Activated CD8-positive, alpha-beta memory T cell treated with anti-CD3 and anti-CD28 coated beads, Interleukin-2, amount 50 U/mL, for 48 hours (primary cell): ENCODE measurements around the gene AASDH.
"Not testable (repeated sequence)": the region's sequence is repeated elsewhere in the genome, so short reads cannot be mapped to it uniquely, and the experiment has no call there.

Experiments used
- DNase-seq: peaks from one replicate; pipeline ENCODE4 v3.0.0-alpha.2; 2020

Gene AASDH

GRCh38 chr4:56388306-56388705 lies 1.0 kb upstream of the AASDH start:
- no peak for DNase-seq

GRCh38 chr4:56386091-56386490 lies 1.2 kb downstream of the AASDH start:
- no peak for DNase-seq

DNA sequence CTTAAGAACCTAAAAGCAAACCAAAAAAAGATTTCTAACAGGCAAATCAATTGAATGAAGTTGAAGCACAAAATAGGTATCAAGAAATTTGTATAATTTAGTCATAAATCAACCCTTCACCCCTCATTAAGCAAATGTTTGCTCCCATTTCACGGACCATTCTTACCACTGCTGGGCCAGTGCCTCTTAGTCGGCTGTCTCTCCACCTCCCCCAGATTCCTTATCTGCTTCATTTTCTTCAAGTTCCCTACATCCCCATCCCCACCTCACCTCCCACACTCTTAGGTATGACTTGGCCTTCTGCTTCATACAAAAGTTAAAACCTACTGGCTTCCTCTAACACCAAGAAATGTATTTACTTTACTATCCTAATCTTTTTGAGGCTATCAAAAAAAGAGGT lies 11.8 kb downstream of the AASDH start:
- no peak for DNase-seq

GRCh38 chr4:56374956-56375355 lies 12.3 kb downstream of the AASDH start:
- DNase-seq = no peak

GRCh38 chr4:56372774-56373173 lies 14.5 kb downstream of the AASDH start:
- no peak for DNase-seq

GRCh38 chr4:56371426-56372220 lies 15.7 kb downstream of the AASDH start:
- DNase-seq = no peak

DNA sequence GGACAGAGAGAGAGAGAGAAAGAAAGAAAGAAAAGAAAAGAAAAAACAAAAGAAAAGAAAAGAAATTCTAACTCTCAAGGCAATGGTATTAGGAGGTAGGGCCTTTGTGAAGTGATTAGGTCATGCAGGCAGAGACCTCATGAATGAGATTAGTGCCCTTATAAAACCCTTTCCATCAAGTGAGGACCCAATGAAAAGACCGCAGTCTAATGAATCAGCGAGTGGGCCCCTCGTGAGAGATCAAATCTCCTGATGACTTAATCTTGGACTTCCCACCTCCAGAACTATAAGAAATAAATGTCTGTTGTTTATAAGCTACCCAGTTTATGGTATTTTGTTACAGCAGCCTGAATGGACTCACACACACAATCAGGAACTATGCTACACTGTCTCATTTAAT lies 16.9 kb downstream of the AASDH start:
- DNase-seq = no peak

- DNase-seq = not testable (repeated sequence)
Observed at GRCh38 chr4:56362981-56363380, 24.3 kb downstream of the AASDH start.

GRCh38 chr4:56360071-56360470 lies 27.2 kb downstream of the AASDH start:
- DNase-seq = no peak

GRCh38 chr4:56356650-56357049 lies 30.6 kb downstream of the AASDH start:
- no peak for DNase-seq

DNA sequence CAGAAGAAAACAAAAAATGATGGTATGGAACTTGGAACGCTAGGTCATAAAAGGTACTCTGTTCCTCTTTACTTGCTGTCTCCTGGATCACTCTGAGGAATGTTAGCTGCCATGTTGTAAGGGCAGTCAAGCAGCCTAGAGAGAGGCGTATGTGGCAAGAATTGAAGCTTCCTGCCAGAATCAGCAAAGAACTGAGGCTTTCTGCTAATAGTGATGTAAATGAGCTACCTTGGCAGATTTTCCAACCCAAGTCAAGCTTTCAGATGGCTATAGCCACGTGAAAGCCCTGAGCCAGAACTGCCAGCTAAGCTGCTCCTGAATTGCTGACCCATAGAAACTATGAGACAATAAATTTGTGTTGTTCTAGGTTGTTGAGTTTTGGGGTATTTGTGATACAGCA lies 38.7 kb downstream of the AASDH start:
- no peak for DNase-seq

- no peak for DNase-seq
Observed at GRCh38 chr4:56345458-56345857, 41.8 kb downstream of the AASDH start.

GRCh38 chr4:56342746-56343145 lies 44.5 kb downstream of the AASDH start:
- DNase-seq = no peak

DNA sequence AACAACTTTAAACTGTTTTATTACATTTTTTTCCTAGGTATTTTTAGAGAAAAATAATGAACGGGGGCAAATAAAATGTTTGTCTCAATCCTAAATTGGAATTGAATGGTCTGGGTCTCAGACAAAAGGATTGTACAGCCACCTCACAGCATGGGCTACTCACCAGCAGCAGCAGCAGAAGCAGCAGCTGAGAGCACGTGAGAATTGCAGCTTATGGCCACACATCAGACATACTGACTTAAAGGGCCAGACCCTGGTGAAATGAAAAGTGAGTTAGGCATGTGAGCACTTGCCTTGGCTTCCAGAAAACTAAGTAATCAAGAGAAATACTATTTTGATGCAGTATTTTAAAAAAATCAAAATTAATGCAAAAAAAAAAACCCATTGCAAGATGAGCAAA lies 56.6 kb downstream of the AASDH start:
- DNase-seq = no peak

DNA sequence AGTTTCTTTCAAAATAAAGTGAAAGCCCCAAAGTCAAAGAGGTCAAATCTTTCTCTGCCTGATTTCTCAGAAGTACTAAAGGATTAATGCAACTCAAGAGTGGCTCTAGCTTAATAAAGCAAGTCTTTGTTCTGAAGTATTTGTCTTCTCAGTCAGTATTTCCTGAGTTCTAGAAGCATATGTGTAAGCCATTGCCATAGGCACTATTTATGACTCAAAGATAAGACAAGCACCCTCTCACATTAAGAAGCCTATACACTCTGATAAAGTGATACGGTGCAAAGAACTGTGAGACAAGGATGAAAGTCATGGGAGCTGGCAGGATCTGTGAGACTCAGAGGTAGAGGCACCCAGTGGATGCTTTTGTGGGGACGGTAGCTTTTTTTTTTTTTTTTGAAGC lies 60.9 kb downstream of the AASDH start:
- no peak for DNase-seq

DNA sequence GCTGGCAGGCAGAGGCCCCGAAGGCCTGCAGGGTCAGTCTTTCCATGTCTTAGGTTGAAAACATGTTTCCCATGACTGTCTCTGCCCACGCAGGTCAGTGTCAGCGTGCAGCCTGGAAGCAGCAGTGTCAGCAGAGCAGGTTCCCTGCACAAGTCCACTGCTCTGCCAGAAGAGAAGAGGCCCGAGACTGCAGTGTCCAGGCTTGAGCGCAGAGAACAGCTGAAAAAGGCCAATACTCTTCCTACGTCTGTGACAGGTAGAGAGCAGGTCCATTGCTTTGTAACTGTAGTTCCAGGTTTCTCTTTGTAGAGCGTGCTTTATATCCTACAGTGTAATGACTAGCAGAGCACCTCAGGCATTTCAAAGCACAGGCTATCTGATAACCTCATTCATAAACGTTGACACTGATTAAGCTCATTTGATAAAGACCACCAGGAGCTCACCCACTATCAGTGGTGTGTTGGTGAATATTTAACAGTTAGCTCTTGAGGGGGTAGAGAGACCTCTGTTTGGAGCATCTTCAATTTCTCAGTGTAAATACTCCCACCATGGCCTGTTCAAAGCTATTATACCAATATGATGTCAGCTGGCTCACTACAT lies 63.2 kb downstream of the AASDH start:
- no peak for DNase-seq

- no peak for DNase-seq
Observed at GRCh38 chr4:56323327-56323726, 64.0 kb downstream of the AASDH start.

- DNase-seq = no peak
Observed at GRCh38 chr4:56321251-56321650, 66.0 kb downstream of the AASDH start.

DNA sequence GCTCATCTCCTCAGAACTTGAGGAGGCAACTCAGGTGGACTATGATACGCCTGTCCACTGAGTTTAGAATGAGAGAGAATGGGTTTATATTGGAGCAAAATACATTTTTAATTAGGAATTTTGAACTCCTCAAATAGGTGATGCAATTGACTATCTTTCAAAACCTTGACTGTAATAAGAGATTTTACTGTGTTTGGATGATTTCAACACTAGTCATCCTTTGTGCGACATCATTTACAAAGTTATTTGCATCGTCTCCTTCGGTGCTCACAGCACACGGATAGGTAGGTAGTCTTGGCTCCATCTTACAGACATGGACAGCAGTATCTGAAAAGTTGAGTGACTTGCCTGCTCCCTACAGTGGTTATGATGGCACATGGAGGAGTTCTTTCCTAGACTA lies 67.0 kb downstream of the AASDH start:
- DNase-seq = no peak

DNA sequence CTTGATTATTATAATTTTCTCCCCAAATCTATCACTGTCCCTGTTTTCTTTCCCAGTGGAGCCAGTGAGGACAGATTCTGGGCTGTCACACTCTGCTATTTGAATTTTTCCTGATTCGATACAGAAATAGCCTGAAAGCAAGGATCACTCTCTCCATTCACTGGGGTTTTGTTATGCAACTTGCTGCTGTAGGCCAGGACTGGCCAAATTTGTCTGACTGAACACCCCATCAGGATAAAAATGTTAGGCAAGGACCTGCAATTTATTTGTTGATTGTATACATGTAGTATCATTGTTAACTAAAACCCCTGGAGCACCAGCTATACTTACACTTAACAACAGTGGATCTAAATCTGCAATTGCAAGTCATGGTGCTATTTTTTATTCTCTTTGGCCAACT lies 68.7 kb downstream of the AASDH start:
- DNase-seq = no peak

- DNase-seq = no peak
Observed at GRCh38 chr4:56317749-56318148, 69.5 kb downstream of the AASDH start.

- DNase-seq = no peak
Observed at GRCh38 chr4:56316011-56316650, 71.2 kb downstream of the AASDH start.

DNA sequence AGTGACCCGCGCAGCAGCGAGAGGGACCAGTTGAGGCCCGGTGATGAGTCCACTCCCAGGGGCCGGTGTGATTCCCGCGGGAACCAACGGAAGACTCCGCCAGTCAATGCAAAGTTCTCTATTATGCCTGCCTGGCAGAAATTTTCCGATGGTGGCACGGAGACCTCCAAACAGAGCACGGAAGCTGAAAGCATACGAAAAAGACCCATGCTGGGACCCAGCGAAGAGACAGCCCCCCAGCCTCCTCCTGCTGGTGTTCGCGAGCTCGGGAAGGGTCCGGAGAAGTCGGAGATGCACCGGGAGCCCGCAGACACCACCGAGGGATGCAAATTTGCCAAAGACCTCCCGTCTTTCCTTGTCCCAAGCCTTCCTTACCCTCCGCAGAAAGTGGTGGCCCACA lies 71.7 kb downstream of the AASDH start:
- DNase-seq = no peak

DNA sequence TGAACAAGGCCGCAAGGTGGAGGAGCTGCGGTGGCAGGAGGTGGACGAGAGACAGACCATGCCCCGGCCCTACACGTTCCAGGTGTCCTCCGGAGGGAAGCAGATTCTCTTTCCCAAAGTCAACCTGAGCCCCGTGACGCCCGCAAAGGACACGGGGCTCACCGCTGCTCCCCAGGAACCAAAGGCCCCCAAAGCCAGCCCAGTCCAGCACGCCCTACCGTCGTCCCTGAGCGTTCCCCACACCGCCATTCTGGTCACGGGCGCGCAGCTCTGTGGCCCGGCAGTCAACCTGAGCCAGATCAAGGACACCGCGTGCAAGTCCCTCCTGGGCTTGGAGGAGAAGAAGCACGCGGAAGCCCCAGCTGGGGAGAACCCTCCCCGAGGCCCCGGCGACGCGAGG lies 72.2 kb downstream of the AASDH start:
- DNase-seq = no peak
